ENCODE data around the gene HNRNPC. TPM values are rescaled to one million over a fixed set of nuclear protein-coding genes. Genes with fewer than 3 reads are reported as not detected.
A peak's percentile ranks its signal among the peaks of the same experiment; 100 is the strongest.

HNRNPC gene
- total RNA-seq, 1 experiment from 2014 or later = 1,062 TPM

GRCh38 chr14:21268617-21269251 is 508 bp downstream of the HNRNPC start:
- Histone ChIP-seq H2AK5ac (ENCODE audit: insufficient read length, low read length) (peak overlapping the region; percentile 75), H4K8ac (replicated peaks; ENCODE audit: insufficient read length, low read depth, low read length) (no peak overlapping the region), H3K79me2 (ENCODE audit: insufficient read depth, low read length) (peaks cover 52% of the 10 kb centered on the region), H2BK15ac (ENCODE audit: low read depth, low read length) (no peak overlapping the region), H3K9me3 (ENCODE audit: control insufficient read depth, low read depth, low read length) (no peaks in the 10 kb centered on the region), H4K5ac (ENCODE audit: insufficient read length, low read depth, low read length) (peak overlapping the region; percentile 100), H3K4ac (ENCODE audit: low read depth, low read length) (peak overlapping the region; percentile 92; the same call in 1 of the 2 replicates), H3K27ac (ENCODE audit: insufficient read length, low read depth, low read length) (peak overlapping the region; percentile 86), H2BK5ac (ENCODE audit: insufficient read length, low read length) (peak overlapping the region; percentile 97), H3K18ac (ENCODE audit: insufficient read length, low read depth, low read length) (peak overlapping the region; percentile 97), H3K27me3 (ENCODE audit: insufficient read depth, low read length) (no peaks in the 10 kb centered on the region), H2BK120ac (ENCODE audit: low read depth, low read length, poor library complexity, severe bottlenecking) (no peak overlapping the region), H4K20me1 (ENCODE audit: control insufficient read depth, insufficient read depth, insufficient read length) (no peaks in the 10 kb centered on the region), H3K4me1 (ENCODE audit: insufficient read depth, low read length) (no peaks in the 10 kb centered on the region), H3K9ac (ENCODE audit: extremely low read depth, insufficient read length, low read length) (peak overlapping the region; percentile 100), H3K56ac (ENCODE audit: insufficient read length, low read depth, low read length) (peak overlapping the region; percentile 100), H3K14ac (ENCODE audit: insufficient read depth, low read length) (peak overlapping the region; percentile 98), H3K23ac (ENCODE audit: insufficient read length, low read depth, low read length) (peak overlapping the region; percentile 98), H3K4me2 (ENCODE audit: insufficient read depth, insufficient read length, low read length) (peak overlapping the region; percentile 87), H2BK12ac (ENCODE audit: insufficient read length, low read depth, low read length) (no peak overlapping the region), H3K23me2 (ENCODE audit: insufficient read length, low read depth, low read length, poor library complexity, severe bottlenecking) (peaks cover 6% of the 10 kb centered on the region), H2AFZ (ENCODE audit: low read length) (no peak overlapping the region), H4K91ac (ENCODE audit: insufficient read length, low read depth, low read length) (peak overlapping the region; percentile 98), H2BK20ac (ENCODE audit: low read depth, low read length, poor library complexity, severe bottlenecking) (no peak overlapping the region), H3K79me1 (ENCODE audit: insufficient read depth, low read depth, low read length, poor library complexity, severe bottlenecking) (no peaks in the 10 kb centered on the region), H3T11ph (ENCODE audit: low read length) (peak overlapping the region; percentile 86)
- Mint-ChIP-seq H3K9me3 (peaks cover 3% of the 10 kb centered on the region in 2 experiments; a peak in 4 of 5 replicates), H3K27me3 (ENCODE audit: low read depth) (peaks cover 2% of the 10 kb centered on the region; the same call in 1 of the 2 replicates), H3K4me1 (peaks cover 27 to 39% of the 10 kb centered on the region in 2 experiments), H3K4me3 (peak overlapping the region; percentile 100), H3K27ac (peak overlapping the region; percentile 100), H3K36me3 (ENCODE audit: insufficient read depth in 1 of 3, low read depth in 3 of 3) (peaks cover 50 to 56% (median 55%) of the 10 kb centered on the region in 3 experiments)
- WGBS (ENCODE audit: extremely low coverage, insufficient read length, low lambda C conversion rate) = no CpG with 5 or more reads among the region's 24 CpGs
- no peak for TF ChIP-seq CTCF (conservative IDR thresholded peaks at IDR 0.05)
- no peak for DNase-seq

Data from H9 (cell line).